ENCODE data around the gene LMO2. TPM values are rescaled to one million over a fixed set of nuclear protein-coding genes. Genes with fewer than 3 reads are reported as not detected.

LMO2 gene
- total and polyA plus RNA-seq, 2 donors from 2014 or later = 57.1 to 60.6 TPM

DNA sequence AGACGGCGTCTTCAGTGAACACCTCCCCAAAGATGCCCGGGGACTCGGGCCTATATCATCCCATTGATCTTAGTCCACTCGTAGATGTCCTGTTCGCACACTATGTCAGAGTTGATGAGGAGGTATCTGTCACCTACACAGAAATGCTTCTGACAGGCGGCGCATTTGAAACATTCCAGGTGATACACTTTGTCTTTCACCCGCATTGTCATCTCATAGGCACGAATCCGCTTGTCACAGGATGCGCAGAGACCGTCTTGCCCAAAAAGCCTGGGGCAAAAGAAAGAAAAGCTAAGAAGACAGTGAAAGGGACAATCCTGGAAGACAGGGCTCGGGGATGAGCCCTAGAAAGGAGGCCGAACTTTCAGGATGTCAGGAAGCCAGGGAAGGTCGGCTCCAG, 32.6 kb downstream of the LMO2 start:
- intact Hi-C loops (cut with DNase I) = loop anchor here (5.0 kb wide), 1 partner anchor 113 kb away; no protein-coding TSS in a partner anchor
- FAIRE-seq = no peak

DNA sequence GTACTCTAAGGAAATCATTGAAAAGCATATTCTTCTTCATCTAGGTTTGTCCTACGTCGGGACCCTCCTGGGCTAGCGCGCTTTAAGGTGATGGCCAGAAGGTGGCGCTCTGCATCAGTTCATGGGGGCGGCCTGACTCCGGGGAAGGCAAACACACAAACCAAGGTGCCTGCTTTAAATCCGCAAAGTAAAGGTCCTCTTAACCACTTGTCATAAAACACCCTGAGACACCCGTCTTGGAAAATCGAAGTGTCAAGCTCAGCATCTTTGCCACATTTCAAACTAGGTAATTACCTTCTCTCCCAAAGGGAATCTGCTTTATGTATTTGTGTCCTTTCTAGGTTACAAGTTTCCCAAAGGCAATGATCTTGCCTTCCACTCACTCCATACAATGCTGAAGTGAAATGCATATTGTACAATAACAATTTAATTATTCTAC, 33.9 kb downstream of the LMO2 start:
- H3K27ac ChIP-seq (ENCODE audit: low read depth in 2 of 2, low read length in 2 of 2) = no peak overlapping the region
- FAIRE-seq (peak; percentile 53), DNase-seq (peak; percentile 82 to 90 (median 86))
- intact Hi-C loops (cut with DNase I) = loop anchor here (5.0 kb wide), 1 partner anchor 114 kb away; no protein-coding TSS in a partner anchor
- peak; percentile 93 for TF ChIP-seq CTCF (IDR thresholded peaks at IDR 0.05; ENCODE audit: borderline replicate concordance, extremely low read depth, insufficient read depth)
- H3K4me1 ChIP-seq (ENCODE audit: control insufficient read depth in 2 of 3, insufficient read depth in 2 of 3, low read depth in 1 of 3, low read length in 3 of 3) = peaks cover 0 to 37% (median 16%) of the 10 kb centered on the region in 3 donors
- no peaks in the 10 kb centered on the region for H3K27me3 ChIP-seq (ENCODE audit: control insufficient read depth, insufficient read depth, low read length)
- H3K9ac ChIP-seq (ENCODE audit: low read length in 3 of 3) = peak overlapping the region in 1 of 3 donors; percentile 4
- H3K9me3 ChIP-seq (ENCODE audit: control insufficient read depth in 2 of 3, insufficient read depth in 1 of 3, low read length in 3 of 3) = no peaks in the 10 kb centered on the region
- no peaks in the 10 kb centered on the region for H3K36me3 ChIP-seq (ENCODE audit: control insufficient read depth in 2 of 3, insufficient read depth in 3 of 3, low read length in 3 of 3)
- H3K4me3 ChIP-seq (ENCODE audit: low read length in 3 of 3) = no peak overlapping the region

More for the DNA sequence above, 32.6 kb downstream of the LMO2 start:
- H3K4me3 ChIP-seq (ENCODE audit: low read length in 3 of 3) = no peak overlapping the region
- TF ChIP-seq CTCF (IDR thresholded peaks at IDR 0.05; ENCODE audit: borderline replicate concordance, extremely low read depth, insufficient read depth) = no peak
- no peaks in the 10 kb centered on the region for H3K27me3 ChIP-seq (ENCODE audit: control insufficient read depth, insufficient read depth, low read length)
- H3K9me3 ChIP-seq (ENCODE audit: control insufficient read depth in 2 of 3, insufficient read depth in 1 of 3, low read length in 3 of 3) = no peaks in the 10 kb centered on the region
- H3K4me1 ChIP-seq (ENCODE audit: control insufficient read depth in 2 of 3, insufficient read depth in 2 of 3, low read depth in 1 of 3, low read length in 3 of 3) = peaks cover 0 to 45% (median 21%) of the 10 kb centered on the region in 3 donors
- H3K27ac ChIP-seq (ENCODE audit: low read depth in 2 of 2, low read length in 2 of 2) = no peak overlapping the region
- no peak for DNase-seq
- H3K9ac ChIP-seq (ENCODE audit: low read length in 3 of 3) = no peak overlapping the region
- H3K36me3 ChIP-seq (ENCODE audit: control insufficient read depth in 2 of 3, insufficient read depth in 3 of 3, low read length in 3 of 3) = no peaks in the 10 kb centered on the region

DNA sequence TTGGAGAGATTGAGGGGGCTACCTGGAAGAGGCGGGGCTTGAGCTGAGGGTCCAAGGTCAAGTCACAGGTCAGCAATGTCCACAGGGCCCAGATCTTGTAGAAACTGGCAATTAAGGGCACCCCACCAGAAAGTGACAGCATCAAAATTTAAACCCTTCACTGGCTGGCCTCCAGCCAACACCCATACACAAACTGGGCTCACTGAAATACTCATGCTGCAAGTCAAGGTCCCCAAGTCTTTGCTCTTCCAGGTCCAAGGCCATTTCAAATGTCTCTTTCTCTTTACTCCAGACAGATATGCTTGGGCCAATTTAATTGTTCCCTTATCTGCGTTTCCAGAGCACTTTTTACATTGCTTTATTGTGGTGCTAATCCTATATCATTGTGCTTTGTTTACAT, 36.4 kb downstream of the LMO2 start:
- no peaks in the 10 kb centered on the region for H3K36me3 ChIP-seq (ENCODE audit: control insufficient read depth in 2 of 3, insufficient read depth in 3 of 3, low read length in 3 of 3)
- intact Hi-C loops (cut with DNase I) = loop anchor here (5.0 kb wide), 1 partner anchor 117 kb away; no protein-coding TSS in a partner anchor
- no peak for TF ChIP-seq CTCF (IDR thresholded peaks at IDR 0.05; ENCODE audit: borderline replicate concordance, extremely low read depth, insufficient read depth)
- no peak overlapping the region for H3K27ac ChIP-seq (ENCODE audit: low read depth in 2 of 2, low read length in 2 of 2)
- peaks cover 0 to 18% (median 3%) of the 10 kb centered on the region in 3 donors for H3K4me1 ChIP-seq (ENCODE audit: control insufficient read depth in 2 of 3, insufficient read depth in 2 of 3, low read depth in 1 of 3, low read length in 3 of 3)
- no peak overlapping the region for H3K9ac ChIP-seq (ENCODE audit: low read length in 3 of 3)
- H3K4me3 ChIP-seq (ENCODE audit: low read length in 3 of 3) = no peak overlapping the region
- FAIRE-seq (no peak), DNase-seq (no peak)
- no peaks in the 10 kb centered on the region for H3K27me3 ChIP-seq (ENCODE audit: control insufficient read depth, insufficient read depth, low read length)
- no peaks in the 10 kb centered on the region for H3K9me3 ChIP-seq (ENCODE audit: control insufficient read depth in 2 of 3, insufficient read depth in 1 of 3, low read length in 3 of 3)

Data from kidney (tissue), 14 donors.